ENCODE results near the gene TRDN. TPM values are rescaled to one million over a fixed set of nuclear protein-coding genes. Genes with fewer than 3 reads are reported as not detected.

Gene TRDN
- total RNA-seq, 1 experiment from 2014 or later = 10.4 TPM

DNA sequence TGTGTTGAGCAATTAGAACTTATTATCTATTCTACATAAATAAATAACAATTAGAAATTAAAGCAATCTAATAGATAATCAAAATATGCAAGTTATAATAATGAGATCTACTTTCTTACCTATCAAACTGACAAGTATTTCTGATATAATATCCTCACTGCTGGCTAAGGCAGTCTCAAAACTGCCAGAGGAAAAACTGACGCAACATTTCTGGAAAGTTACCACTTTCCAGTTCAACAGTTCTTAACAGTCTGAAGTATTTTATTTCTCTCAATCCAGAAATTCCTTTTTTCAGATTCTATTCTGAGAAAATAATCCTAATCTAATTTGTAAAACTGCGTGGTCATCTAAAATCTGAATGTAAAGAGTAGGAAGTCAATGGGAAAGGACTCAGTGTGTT is 121.0 kb downstream of the TRDN start:
- no peak for TF ChIP-seq CTCF (conservative IDR thresholded peaks at IDR 0.05)
- peaks cover 8 to 13% of the 10 kb centered on the region in 2 experiments for H3K4me1 Mint-ChIP-seq
- no peaks in the 10 kb centered on the region for H3K36me3 Mint-ChIP-seq (ENCODE audit: insufficient read depth in 1 of 3, low read depth in 3 of 3)
- H3K9ac ChIP-seq (ENCODE audit: extremely low read depth, insufficient read length, low read length) = no peak overlapping the region
- H3K56ac ChIP-seq (ENCODE audit: insufficient read length, low read depth, low read length) = no peak overlapping the region
- H2AFZ ChIP-seq (ENCODE audit: low read length) = no peak overlapping the region
- no peaks in the 10 kb centered on the region for H4K20me1 ChIP-seq (ENCODE audit: control insufficient read depth, insufficient read depth, insufficient read length)
- no peak overlapping the region for H2BK5ac ChIP-seq (ENCODE audit: insufficient read length, low read length)
- H3K79me1 ChIP-seq (ENCODE audit: insufficient read depth, low read depth, low read length, poor library complexity, severe bottlenecking) = no peaks in the 10 kb centered on the region
- no peak overlapping the region for H3K27ac Mint-ChIP-seq
- H2BK15ac ChIP-seq (ENCODE audit: low read depth, low read length) = no peak overlapping the region
- H3K4me1 ChIP-seq (ENCODE audit: insufficient read depth, low read length) = peaks cover 8% of the 10 kb centered on the region; the same call in 1 of the 2 replicates
- no peaks in the 10 kb centered on the region for H3K9me3 ChIP-seq (ENCODE audit: control insufficient read depth, low read depth, low read length)
- no peak overlapping the region for H3K4ac ChIP-seq (ENCODE audit: low read depth, low read length)
- no peak overlapping the region for H3K27ac ChIP-seq (ENCODE audit: insufficient read length, low read depth, low read length)
- H3K23me2 ChIP-seq (ENCODE audit: insufficient read length, low read depth, low read length, poor library complexity, severe bottlenecking) = no peaks in the 10 kb centered on the region
- H4K8ac ChIP-seq (replicated peaks; ENCODE audit: insufficient read length, low read depth, low read length) = no peak overlapping the region
- H2AK5ac ChIP-seq (ENCODE audit: insufficient read length, low read length) = no peak overlapping the region
- no peak overlapping the region for H3K18ac ChIP-seq (ENCODE audit: insufficient read length, low read depth, low read length)
- no peaks in the 10 kb centered on the region; a peak in 1 of 5 replicates for H3K9me3 Mint-ChIP-seq
- no peak overlapping the region for H3K4me2 ChIP-seq (ENCODE audit: insufficient read depth, insufficient read length, low read length)
- no CpG with 5 or more reads among the region's 2 CpGs for WGBS (ENCODE audit: extremely low coverage, insufficient read length, low lambda C conversion rate)
- H3K14ac ChIP-seq (ENCODE audit: insufficient read depth, low read length) = no peak overlapping the region
- no peak for DNase-seq
- H2BK20ac ChIP-seq (ENCODE audit: low read depth, low read length, poor library complexity, severe bottlenecking) = no peak overlapping the region
- H2BK12ac ChIP-seq (ENCODE audit: insufficient read length, low read depth, low read length) = no peak overlapping the region
- no peaks in the 10 kb centered on the region for H3K27me3 ChIP-seq (ENCODE audit: insufficient read depth, low read length)
- no peak overlapping the region for H3T11ph ChIP-seq (ENCODE audit: low read length)
- no peak overlapping the region for H4K91ac ChIP-seq (ENCODE audit: insufficient read length, low read depth, low read length)
- no peak overlapping the region for H2BK120ac ChIP-seq (ENCODE audit: low read depth, low read length, poor library complexity, severe bottlenecking)
- no peaks in the 10 kb centered on the region for H3K27me3 Mint-ChIP-seq (ENCODE audit: low read depth)
- no peaks in the 10 kb centered on the region for H3K79me2 ChIP-seq (ENCODE audit: insufficient read depth, low read length)
- H3K23ac ChIP-seq (ENCODE audit: insufficient read length, low read depth, low read length) = no peak overlapping the region
- H4K5ac ChIP-seq (ENCODE audit: insufficient read length, low read depth, low read length) = no peak overlapping the region
- no peak overlapping the region for H3K4me3 Mint-ChIP-seq
